HepG2 (cell line): ENCODE measurements around the gene KARS1. TPM values are rescaled to one million over a fixed set of nuclear protein-coding genes. Genes with fewer than 3 reads are reported as not detected.
A peak's percentile ranks its signal among the peaks of the same experiment; 100 is the strongest.

Experiments
- BRD4 ChIP-seq: sonication (generic); formaldehyde crosslinking; IDR thresholded peaks from 2 replicates; pipeline ENCODE4 v1.4.0; 2020; ENCODE audit warnings: missing genetic modification reagents
- CEBPZ ChIP-seq: IDR thresholded peaks from 2 replicates; pipeline ENCODE4 v1.6.1; 2012; ENCODE audit warnings: low read length, improper control_type of control experiment
- MED1 ChIP-seq: sonication (generic); formaldehyde crosslinking; IDR thresholded peaks from 2 replicates; pipeline ENCODE4 v1.4.0; 2020; ENCODE audit warnings: missing genetic modification reagents
- MTA3 ChIP-seq: sonication (generic); formaldehyde crosslinking; IDR thresholded peaks from 2 replicates; pipeline ENCODE4 v1.4.0; 2020; ENCODE audit warnings: missing genetic modification reagents
- POLR2G ChIP-seq: fragments of 200-400 bp; formaldehyde crosslinking; IDR thresholded peaks from 2 replicates; pipeline ENCODE4 v1.6.1; 2018; ENCODE audit warnings: mild to moderate bottlenecking, low read depth, low read length, moderate library complexity
- RARG ChIP-seq: sonication (generic); formaldehyde crosslinking; IDR thresholded peaks from 2 replicates; pipeline ENCODE4 v1.4.0; 2020; ENCODE audit warnings: low read depth, mild to moderate bottlenecking, missing genetic modification reagents
- polyA plus RNA-seq, 8 experiments: library from polyadenylated mRNA; depleted of rRNA in 3 of 8; stranded (reverse) in 7 of 8; unstranded in 1 of 8; fragments of >200 nt; fragmentation: Illumina TruSeq in 4 of 8; extraction: Trizol in 4 of 8; gene quantifications; 2 replicates each; pipeline versions ENCODE4 v1.2.1 to v1.2.3, GENCODE V29; 2011 to 2016; ENCODE audit warnings: low read depth in 4 of 8, missing spikeins in 1 of 8, mixed read lengths in 1 of 8; ENCODE audit not compliant: insufficient read depth in 1 of 8
- total RNA-seq, 5 experiments: library from RNA; depleted of rRNA; stranded (reverse); fragments of >200 nt; fragmentation: Illumina TruSeq; extraction: Trizol; gene quantifications; 2 replicates each; pipeline ENCODE4 v1.2.3, GENCODE V29; 2016; ENCODE audit warnings: low read depth in 1 of 5
- TF ChIP-seq, protein P1 (sequence below): sonication (generic); formaldehyde crosslinking; IDR thresholded peaks from 2 replicates; pipeline ENCODE4 v1.8.1; 2023; ENCODE audit warnings: mild to moderate bottlenecking, missing genetic modification reagents
- TF ChIP-seq, protein P2 (sequence below): sonication (generic); formaldehyde crosslinking; IDR thresholded peaks from 2 replicates; pipeline ENCODE4 v1.5.0; 2020; ENCODE audit warnings: mild to moderate bottlenecking, missing genetic modification reagents, borderline replicate concordance
- TF ChIP-seq, protein P3 (sequence below): sonication (generic); formaldehyde crosslinking; IDR thresholded peaks from 2 replicates; pipeline ENCODE4 v1.4.0; 2020; ENCODE audit warnings: missing genetic modification reagents, borderline replicate concordance

Gene KARS1
- total and polyA plus RNA-seq, 2 of the 13 experiments (the other 11 are each of a cell fraction or from before 2014, with no cell fraction given) = 141 to 276 TPM

GRCh38 chr16:75647492-75648264 is at the start of gene KARS1, which contains the start of gene TERF2IP (continued):
- TF ChIP-seq CEBPZ (no peak), MTA3 (no peak), MED1 (CRISPR knock-in tag) (peak; percentile 62), POLR2G (peak; percentile 99), RARG (CRISPR knock-in tag) (0 out of 2 replicates have a peak, but pooled peaks have one; percentile 33), BRD4 (CRISPR knock-in tag) (peak; percentile 7; the same call in 1 of the 2 replicates)
- TF ChIP-seq, protein P1, sequence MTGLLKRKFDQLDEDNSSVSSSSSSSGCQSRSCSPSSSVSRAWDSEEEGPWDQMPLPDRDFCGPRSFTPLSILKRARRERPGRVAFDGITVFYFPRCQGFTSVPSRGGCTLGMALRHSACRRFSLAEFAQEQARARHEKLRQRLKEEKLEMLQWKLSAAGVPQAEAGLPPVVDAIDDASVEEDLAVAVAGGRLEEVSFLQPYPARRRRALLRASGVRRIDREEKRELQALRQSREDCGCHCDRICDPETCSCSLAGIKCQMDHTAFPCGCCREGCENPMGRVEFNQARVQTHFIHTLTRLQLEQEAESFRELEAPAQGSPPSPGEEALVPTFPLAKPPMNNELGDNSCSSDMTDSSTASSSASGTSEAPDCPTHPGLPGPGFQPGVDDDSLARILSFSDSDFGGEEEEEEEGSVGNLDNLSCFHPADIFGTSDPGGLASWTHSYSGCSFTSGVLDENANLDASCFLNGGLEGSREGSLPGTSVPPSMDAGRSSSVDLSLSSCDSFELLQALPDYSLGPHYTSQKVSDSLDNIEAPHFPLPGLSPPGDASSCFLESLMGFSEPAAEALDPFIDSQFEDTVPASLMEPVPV (CRISPR knock-in tag) = no peak
- TF ChIP-seq, protein P2, sequence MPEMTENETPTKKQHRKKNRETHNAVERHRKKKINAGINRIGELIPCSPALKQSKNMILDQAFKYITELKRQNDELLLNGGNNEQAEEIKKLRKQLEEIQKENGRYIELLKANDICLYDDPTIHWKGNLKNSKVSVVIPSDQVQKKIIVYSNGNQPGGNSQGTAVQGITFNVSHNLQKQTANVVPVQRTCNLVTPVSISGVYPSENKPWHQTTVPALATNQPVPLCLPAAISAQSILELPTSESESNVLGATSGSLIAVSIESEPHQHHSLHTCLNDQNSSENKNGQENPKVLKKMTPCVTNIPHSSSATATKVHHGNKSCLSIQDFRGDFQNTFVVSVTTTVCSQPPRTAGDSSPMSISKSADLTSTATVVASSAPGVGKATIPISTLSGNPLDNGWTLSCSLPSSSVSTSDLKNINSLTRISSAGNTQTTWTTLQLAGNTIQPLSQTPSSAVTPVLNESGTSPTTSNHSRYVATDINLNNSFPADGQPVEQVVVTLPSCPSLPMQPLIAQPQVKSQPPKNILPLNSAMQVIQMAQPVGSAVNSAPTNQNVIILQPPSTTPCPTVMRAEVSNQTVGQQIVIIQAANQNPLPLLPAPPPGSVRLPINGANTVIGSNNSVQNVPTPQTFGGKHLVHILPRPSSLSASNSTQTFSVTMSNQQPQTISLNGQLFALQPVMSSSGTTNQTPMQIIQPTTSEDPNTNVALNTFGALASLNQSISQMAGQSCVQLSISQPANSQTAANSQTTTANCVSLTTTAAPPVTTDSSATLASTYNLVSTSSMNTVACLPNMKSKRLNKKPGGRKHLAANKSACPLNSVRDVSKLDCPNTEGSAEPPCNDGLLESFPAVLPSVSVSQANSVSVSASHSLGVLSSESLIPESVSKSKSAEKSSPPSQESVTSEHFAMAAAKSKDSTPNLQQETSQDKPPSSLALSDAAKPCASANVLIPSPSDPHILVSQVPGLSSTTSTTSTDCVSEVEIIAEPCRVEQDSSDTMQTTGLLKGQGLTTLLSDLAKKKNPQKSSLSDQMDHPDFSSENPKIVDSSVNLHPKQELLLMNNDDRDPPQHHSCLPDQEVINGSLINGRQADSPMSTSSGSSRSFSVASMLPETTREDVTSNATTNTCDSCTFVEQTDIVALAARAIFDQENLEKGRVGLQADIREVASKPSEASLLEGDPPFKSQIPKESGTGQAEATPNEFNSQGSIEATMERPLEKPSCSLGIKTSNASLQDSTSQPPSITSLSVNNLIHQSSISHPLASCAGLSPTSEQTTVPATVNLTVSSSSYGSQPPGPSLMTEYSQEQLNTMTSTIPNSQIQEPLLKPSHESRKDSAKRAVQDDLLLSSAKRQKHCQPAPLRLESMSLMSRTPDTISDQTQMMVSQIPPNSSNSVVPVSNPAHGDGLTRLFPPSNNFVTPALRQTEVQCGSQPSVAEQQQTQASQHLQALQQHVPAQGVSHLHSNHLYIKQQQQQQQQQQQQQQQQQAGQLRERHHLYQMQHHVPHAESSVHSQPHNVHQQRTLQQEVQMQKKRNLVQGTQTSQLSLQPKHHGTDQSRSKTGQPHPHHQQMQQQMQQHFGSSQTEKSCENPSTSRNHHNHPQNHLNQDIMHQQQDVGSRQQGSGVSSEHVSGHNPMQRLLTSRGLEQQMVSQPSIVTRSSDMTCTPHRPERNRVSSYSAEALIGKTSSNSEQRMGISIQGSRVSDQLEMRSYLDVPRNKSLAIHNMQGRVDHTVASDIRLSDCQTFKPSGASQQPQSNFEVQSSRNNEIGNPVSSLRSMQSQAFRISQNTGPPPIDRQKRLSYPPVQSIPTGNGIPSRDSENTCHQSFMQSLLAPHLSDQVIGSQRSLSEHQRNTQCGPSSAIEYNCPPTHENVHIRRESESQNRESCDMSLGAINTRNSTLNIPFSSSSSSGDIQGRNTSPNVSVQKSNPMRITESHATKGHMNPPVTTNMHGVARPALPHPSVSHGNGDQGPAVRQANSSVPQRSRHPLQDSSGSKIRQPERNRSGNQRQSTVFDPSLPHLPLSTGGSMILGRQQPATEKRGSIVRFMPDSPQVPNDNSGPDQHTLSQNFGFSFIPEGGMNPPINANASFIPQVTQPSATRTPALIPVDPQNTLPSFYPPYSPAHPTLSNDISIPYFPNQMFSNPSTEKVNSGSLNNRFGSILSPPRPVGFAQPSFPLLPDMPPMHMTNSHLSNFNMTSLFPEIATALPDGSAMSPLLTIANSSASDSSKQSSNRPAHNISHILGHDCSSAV (CRISPR knock-in tag) = peak; percentile 85; the same call in 1 of the 2 replicates
- TF ChIP-seq, protein P3, sequence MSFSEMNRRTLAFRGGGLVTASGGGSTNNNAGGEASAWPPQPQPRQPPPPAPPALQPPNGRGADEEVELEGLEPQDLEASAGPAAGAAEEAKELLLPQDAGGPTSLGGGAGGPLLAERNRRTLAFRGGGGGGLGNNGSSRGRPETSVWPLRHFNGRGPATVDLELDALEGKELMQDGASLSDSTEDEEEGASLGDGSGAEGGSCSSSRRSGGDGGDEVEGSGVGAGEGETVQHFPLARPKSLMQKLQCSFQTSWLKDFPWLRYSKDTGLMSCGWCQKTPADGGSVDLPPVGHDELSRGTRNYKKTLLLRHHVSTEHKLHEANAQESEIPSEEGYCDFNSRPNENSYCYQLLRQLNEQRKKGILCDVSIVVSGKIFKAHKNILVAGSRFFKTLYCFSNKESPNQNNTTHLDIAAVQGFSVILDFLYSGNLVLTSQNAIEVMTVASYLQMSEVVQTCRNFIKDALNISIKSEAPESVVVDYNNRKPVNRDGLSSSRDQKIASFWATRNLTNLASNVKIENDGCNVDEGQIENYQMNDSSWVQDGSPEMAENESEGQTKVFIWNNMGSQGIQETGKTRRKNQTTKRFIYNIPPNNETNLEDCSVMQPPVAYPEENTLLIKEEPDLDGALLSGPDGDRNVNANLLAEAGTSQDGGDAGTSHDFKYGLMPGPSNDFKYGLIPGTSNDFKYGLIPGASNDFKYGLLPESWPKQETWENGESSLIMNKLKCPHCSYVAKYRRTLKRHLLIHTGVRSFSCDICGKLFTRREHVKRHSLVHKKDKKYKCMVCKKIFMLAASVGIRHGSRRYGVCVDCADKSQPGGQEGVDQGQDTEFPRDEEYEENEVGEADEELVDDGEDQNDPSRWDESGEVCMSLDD (CRISPR knock-in tag) = no peak; the same call in 1 of the 2 replicates
